ENCODE data around the gene MYH11. TPM values are rescaled to one million over a fixed set of nuclear protein-coding genes. Genes with fewer than 3 reads are reported as not detected.
A peak's percentile ranks its signal among the peaks of the same experiment; 100 is the strongest.

The MYH11 gene
- total RNA-seq, 1 donor from 2014 or later = 0.05 TPM

- no peaks in the 10 kb centered on the region for H3K36me3 Mint-ChIP-seq (ENCODE audit: low read depth)
- peaks cover 11% of the 10 kb centered on the region for H3K27me3 Mint-ChIP-seq (ENCODE audit: low read depth)
- peaks cover 7% of the 10 kb centered on the region for H3K4me1 Mint-ChIP-seq
- no peak for TF ChIP-seq CTCF (conservative IDR thresholded peaks at IDR 0.05)
- no peak overlapping the region for H3K4me3 Mint-ChIP-seq
- no peak for DNase-seq (ENCODE audit: low read depth, low spot score)
- peak overlapping the region; percentile 25 for H3K27ac Mint-ChIP-seq (ENCODE audit: unreplicated experiment)
- peaks cover 3% of the 10 kb centered on the region for H3K9me3 Mint-ChIP-seq
Measured at GRCh38 chr16:15766918-15767317, 89.9 kb downstream of the MYH11 start.

GRCh38 chr16:15765880-15766279 is 90.9 kb downstream of the MYH11 start:
- peaks cover 7% of the 10 kb centered on the region for H3K4me1 Mint-ChIP-seq
- TF ChIP-seq CTCF (conservative IDR thresholded peaks at IDR 0.05) = peak; percentile 70
- no peaks in the 10 kb centered on the region for H3K36me3 Mint-ChIP-seq (ENCODE audit: low read depth)
- no peak overlapping the region for H3K4me3 Mint-ChIP-seq
- H3K9me3 Mint-ChIP-seq = peaks cover 3% of the 10 kb centered on the region
- peaks cover 15% of the 10 kb centered on the region for H3K27me3 Mint-ChIP-seq (ENCODE audit: low read depth)
- DNase-seq (ENCODE audit: low read depth, low spot score) = peak; percentile 20
- peak overlapping the region; percentile 86 for H3K27ac Mint-ChIP-seq (ENCODE audit: unreplicated experiment)

GRCh38 chr16:15765116-15765515 is 91.7 kb downstream of the MYH11 start:
- H3K4me1 Mint-ChIP-seq = peaks cover 6% of the 10 kb centered on the region
- peak overlapping the region; percentile 7 for H3K27ac Mint-ChIP-seq (ENCODE audit: unreplicated experiment)
- no peak overlapping the region for H3K4me3 Mint-ChIP-seq
- no peaks in the 10 kb centered on the region for H3K36me3 Mint-ChIP-seq (ENCODE audit: low read depth)
- H3K27me3 Mint-ChIP-seq (ENCODE audit: low read depth) = peaks cover 18% of the 10 kb centered on the region
- peaks cover 6% of the 10 kb centered on the region for H3K9me3 Mint-ChIP-seq
- TF ChIP-seq CTCF (conservative IDR thresholded peaks at IDR 0.05) = no peak
- DNase-seq (ENCODE audit: low read depth, low spot score) = no peak

- no peak for TF ChIP-seq CTCF (conservative IDR thresholded peaks at IDR 0.05)
- Mint-ChIP-seq H3K27me3 (ENCODE audit: low read depth) (peaks cover 20% of the 10 kb centered on the region), H3K4me3 (no peak overlapping the region), H3K36me3 (ENCODE audit: low read depth) (no peaks in the 10 kb centered on the region), H3K9me3 (peaks cover 8% of the 10 kb centered on the region), H3K4me1 (peaks cover 4% of the 10 kb centered on the region), H3K27ac (ENCODE audit: unreplicated experiment) (no peak overlapping the region)
- no peak for DNase-seq (ENCODE audit: low read depth, low spot score)
Measured at GRCh38 chr16:15764112-15764511, 92.7 kb downstream of the MYH11 start.

GRCh38 chr16:15760129-15760528 is 96.7 kb downstream of the MYH11 start:
- no peak for DNase-seq (ENCODE audit: low read depth, low spot score)
- Mint-ChIP-seq H3K27me3 (ENCODE audit: low read depth) (peaks cover 20% of the 10 kb centered on the region), H3K4me1 (no peaks in the 10 kb centered on the region), H3K27ac (ENCODE audit: unreplicated experiment) (no peak overlapping the region), H3K36me3 (ENCODE audit: low read depth) (no peaks in the 10 kb centered on the region), H3K9me3 (peaks cover 6% of the 10 kb centered on the region), H3K4me3 (no peak overlapping the region)
- no peak for TF ChIP-seq CTCF (conservative IDR thresholded peaks at IDR 0.05)

- Mint-ChIP-seq H3K9me3 (peaks cover 8% of the 10 kb centered on the region), H3K27ac (ENCODE audit: unreplicated experiment) (no peak overlapping the region), H3K36me3 (ENCODE audit: low read depth) (no peaks in the 10 kb centered on the region), H3K4me3 (no peak overlapping the region), H3K27me3 (ENCODE audit: low read depth) (peaks cover 17% of the 10 kb centered on the region), H3K4me1 (no peaks in the 10 kb centered on the region)
- DNase-seq (ENCODE audit: low read depth, low spot score) = no peak
- no peak for TF ChIP-seq CTCF (conservative IDR thresholded peaks at IDR 0.05)
Measured at GRCh38 chr16:15759070-15759469, 97.8 kb downstream of the MYH11 start.
